Small intestine (tissue), 7 donors: Measurements from ENCODE around the gene TMPRSS13. TPM values are rescaled to one million over a fixed set of nuclear protein-coding genes. Genes with fewer than 3 reads are reported as not detected.

ENCODE experiments used
- DNase-seq, 2 donors: peaks; one replicate each; pipeline versions ENCODE4 v3.0.0 to v3.0.0-alpha.2; 2013
- FAIRE-seq: peaks from 2 replicates; lab custom pipeline; 2012; peaks lifted over from hg19 to GRCh38; lab: Jason Lieb, UNC
- H3K27ac ChIP-seq, 3 donors: one replicate each; pipeline ENCODE4 v1.5.1; 2013; ENCODE audit warnings: low read length in 2 of 3, mild to moderate bottlenecking in 2 of 3, control low read depth in 1 of 3, inconsistent platforms in 1 of 3, low read depth in 1 of 3, moderate library complexity in 1 of 3
- H3K27me3 ChIP-seq, 3 donors: one replicate each; pipeline ENCODE4 v1.6.1; 2013; ENCODE audit warnings: low read length in 3 of 3, inconsistent platforms in 1 of 3; ENCODE audit not compliant: control insufficient read depth in 3 of 3, insufficient read depth in 3 of 3
- H3K36me3 ChIP-seq, 3 donors: one replicate each; pipeline ENCODE4 v1.6.1; 2013; ENCODE audit warnings: low read length in 3 of 3, inconsistent platforms in 1 of 3, low read depth in 1 of 3, mild to moderate bottlenecking in 1 of 3, moderate library complexity in 1 of 3; ENCODE audit not compliant: control insufficient read depth in 3 of 3, insufficient read depth in 2 of 3
- H3K4me1 ChIP-seq, 3 donors: one replicate each; pipeline ENCODE4 v1.6.1; 2013; ENCODE audit warnings: low read length in 2 of 3, inconsistent platforms in 1 of 3, low read depth in 1 of 3, mild to moderate bottlenecking in 1 of 3, moderate library complexity in 1 of 3; ENCODE audit not compliant: control insufficient read depth in 3 of 3, insufficient read depth in 2 of 3
- H3K4me3 ChIP-seq, 3 donors: one replicate each; pipeline ENCODE4 v1.5.1; 2013; ENCODE audit warnings: low read length in 3 of 3, control low read depth in 1 of 3, inconsistent platforms in 1 of 3, low read depth in 1 of 3, mild to moderate bottlenecking in 1 of 3, moderate library complexity in 1 of 3
- H3K9me3 ChIP-seq, 2 donors: one replicate each; pipeline ENCODE4 v1.6.1; 2013; ENCODE audit warnings: low read depth in 1 of 2, low read length in 1 of 2; ENCODE audit not compliant: control insufficient read depth in 2 of 2, insufficient read depth in 1 of 2
- WGBS, 3 donors: extraction: QIAGEN DNeasy Blood & Tissue Kit; methylation state at CpG; one replicate each; pipeline ENCODE4 v1.1.7; 2013; 5-methylcytosine and 5-hydroxymethylcytosine counted together
- polyA plus RNA-seq, 4 donors: library from polyadenylated mRNA; stranded (reverse) in 3 of 4; unstranded in 1 of 4; fragments of 200-250 nt in 3 of 4; fragments of 120-200 nt in 1 of 4; gene quantifications; one replicate each; pipeline versions ENCODE4 v1.2.1 to v1.2.3, GENCODE V29; 2013
- donor health status: healthy with polysubstance abuse.
- donor health status: control.
- donor health status: control.
- donor health status: Bipolar disorder and iron deficiency.
- donor health status: healthy.

TMPRSS13 gene
- polyA plus RNA-seq, 4 donors: 0.18 to 6.8 TPM; not detected in 2

- Histone ChIP-seq H3K4me1 (peaks cover 0 to 6% (median 0%) of the 10 kb centered on the region in 3 donors), H3K9me3 (no peaks in the 10 kb centered on the region), H3K27me3 (no peaks in the 10 kb centered on the region), H3K4me3 (no peak overlapping the region), H3K27ac (no peak overlapping the region), H3K36me3 (no peaks in the 10 kb centered on the region)
- 79 to 80% (median 80%) methylated on average over 8 of the region's 8 CpGs for WGBS, 3 donors
- DNase-seq (no peak), FAIRE-seq (no peak)
Observed at GRCh38 chr11:117888139-117888566, 41.0 kb downstream of the TMPRSS13 start.

GRCh38 chr11:117887431-117888138, 41.6 kb downstream of the TMPRSS13 start:
- H3K27ac ChIP-seq: no peak overlapping the region
- no peaks in the 10 kb centered on the region for H3K9me3 ChIP-seq
- no peak for DNase-seq
- no peaks in the 10 kb centered on the region for H3K36me3 ChIP-seq
- 59 to 80% (median 66%) methylated on average over 9 of the region's 9 CpGs for WGBS, 3 donors
- FAIRE-seq: no peak
- H3K4me1 ChIP-seq: peaks cover 0 to 11% (median 0%) of the 10 kb centered on the region in 3 donors
- no peak overlapping the region for H3K4me3 ChIP-seq
- no peaks in the 10 kb centered on the region for H3K27me3 ChIP-seq

GRCh38 chr11:117885777-117886176, 43.4 kb downstream of the TMPRSS13 start:
- Histone ChIP-seq H3K27ac (peak overlapping the region in 2 of 3 donors; percentile 48 to 87), H3K4me1 (peaks cover 0 to 14% (median 0%) of the 10 kb centered on the region in 3 donors), H3K36me3 (no peaks in the 10 kb centered on the region), H3K27me3 (peaks cover 0 to 13% (median 0%) of the 10 kb centered on the region in 3 donors), H3K9me3 (no peaks in the 10 kb centered on the region), H3K4me3 (no peak overlapping the region)
- no peak for FAIRE-seq
- 38 to 55% (median 45%) methylated on average over 11 of the region's 11 CpGs for whole genome bisulfite sequencing, 3 donors
- peak in 1 of 2 donors; percentile 52 for DNase-seq

- WGBS, 3 donors: 80 to 93% (median 81%) methylated on average over 7 of the region's 7 CpGs
- no peak for FAIRE-seq
- H3K9me3 ChIP-seq: no peaks in the 10 kb centered on the region
- H3K27ac ChIP-seq: peak overlapping the region in 2 of 3 donors; percentile 48 to 87
- peaks cover 0 to 16% (median 4%) of the 10 kb centered on the region in 3 donors for H3K27me3 ChIP-seq
- H3K4me3 ChIP-seq: no peak overlapping the region
- no peak for DNase-seq
- peaks cover 0 to 14% (median 0%) of the 10 kb centered on the region in 3 donors for H3K4me1 ChIP-seq
- H3K36me3 ChIP-seq: no peaks in the 10 kb centered on the region
Observed at GRCh38 chr11:117884994-117885393, 44.2 kb downstream of the TMPRSS13 start.

- no peak for FAIRE-seq
- WGBS, 3 donors: 58 to 72% (median 61%) methylated on average over 3 of the region's 3 CpGs
- H3K4me1 ChIP-seq: peaks cover 0 to 14% (median 0%) of the 10 kb centered on the region in 3 donors
- H3K9me3 ChIP-seq: no peaks in the 10 kb centered on the region
- H3K27ac ChIP-seq: peak overlapping the region in 1 of 3 donors; percentile 0
- peaks cover 0 to 34% (median 5%) of the 10 kb centered on the region in 3 donors for H3K27me3 ChIP-seq
- H3K4me3 ChIP-seq: no peak overlapping the region
- H3K36me3 ChIP-seq: no peaks in the 10 kb centered on the region
- no peak for DNase-seq
Observed at GRCh38 chr11:117883063-117883462, 46.1 kb downstream of the TMPRSS13 start.

GRCh38 chr11:117882311-117882905, 46.8 kb downstream of the TMPRSS13 start:
- Histone ChIP-seq H3K4me3 (no peak overlapping the region), H3K9me3 (no peaks in the 10 kb centered on the region), H3K4me1 (peaks cover 0 to 15% (median 0%) of the 10 kb centered on the region in 3 donors), H3K27me3 (peaks cover 0 to 40% (median 5%) of the 10 kb centered on the region in 3 donors), H3K27ac (no peak overlapping the region), H3K36me3 (no peaks in the 10 kb centered on the region)
- FAIRE-seq: no peak
- WGBS, 3 donors: 24 to 41% (median 36%) methylated on average over 11 of the region's 11 CpGs
- DNase-seq: no peak

- no peak for FAIRE-seq
- WGBS, 3 donors: 88 to 93% (median 92%) methylated on average over 5 of the region's 5 CpGs
- H3K4me1 ChIP-seq: peaks cover 0 to 20% (median 0%) of the 10 kb centered on the region in 3 donors
Observed at GRCh38 chr11:117881217-117881616, 48.0 kb downstream of the TMPRSS13 start.

GRCh38 chr11:117879516-117880480, 49.4 kb downstream of the TMPRSS13 start:
- FAIRE-seq: no peak
- Histone ChIP-seq H3K9me3 (no peaks in the 10 kb centered on the region), H3K4me1 (peaks cover 0 to 21% (median 0%) of the 10 kb centered on the region in 3 donors), H3K27me3 (peaks cover 0 to 66% (median 5%) of the 10 kb centered on the region in 3 donors), H3K36me3 (no peaks in the 10 kb centered on the region), H3K27ac (no peak overlapping the region), H3K4me3 (no peak overlapping the region)
- WGBS, 3 donors: 71 to 87% (median 74%) methylated on average over 11 of the region's 11 CpGs
- DNase-seq: no peak

More at GRCh38 chr11:117881217-117881616, 48.0 kb downstream of the TMPRSS13 start:
- Histone ChIP-seq H3K4me3 (no peak overlapping the region), H3K36me3 (no peaks in the 10 kb centered on the region), H3K27ac (no peak overlapping the region), H3K9me3 (no peaks in the 10 kb centered on the region), H3K27me3 (peaks cover 0 to 52% (median 5%) of the 10 kb centered on the region in 3 donors)
- no peak for DNase-seq
